Islet of Langerhans (tissue), 1 donor: ENCODE measurements around the gene ACSM4.
"Not testable (repeated sequence)": the region's sequence is repeated elsewhere in the genome, so short reads cannot be mapped to it uniquely, and the experiment has no call there.

Experiments used
- FAIRE-seq: peaks from one replicate; lab custom pipeline; 2011; peaks lifted over from hg19 to GRCh38; lab: Jason Lieb, UNC

Gene ACSM4, protein sequence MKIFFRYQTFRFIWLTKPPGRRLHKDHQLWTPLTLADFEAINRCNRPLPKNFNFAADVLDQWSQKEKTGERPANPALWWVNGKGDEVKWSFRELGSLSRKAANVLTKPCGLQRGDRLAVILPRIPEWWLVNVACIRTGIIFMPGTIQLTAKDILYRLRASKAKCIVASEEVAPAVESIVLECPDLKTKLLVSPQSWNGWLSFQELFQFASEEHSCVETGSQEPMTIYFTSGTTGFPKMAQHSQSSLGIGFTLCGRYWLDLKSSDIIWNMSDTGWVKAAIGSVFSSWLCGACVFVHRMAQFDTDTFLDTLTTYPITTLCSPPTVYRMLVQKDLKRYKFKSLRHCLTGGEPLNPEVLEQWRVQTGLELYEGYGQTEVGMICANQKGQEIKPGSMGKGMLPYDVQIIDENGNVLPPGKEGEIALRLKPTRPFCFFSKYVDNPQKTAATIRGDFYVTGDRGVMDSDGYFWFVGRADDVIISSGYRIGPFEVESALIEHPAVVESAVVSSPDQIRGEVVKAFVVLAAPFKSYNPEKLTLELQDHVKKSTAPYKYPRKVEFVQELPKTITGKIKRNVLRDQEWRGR

DNA sequence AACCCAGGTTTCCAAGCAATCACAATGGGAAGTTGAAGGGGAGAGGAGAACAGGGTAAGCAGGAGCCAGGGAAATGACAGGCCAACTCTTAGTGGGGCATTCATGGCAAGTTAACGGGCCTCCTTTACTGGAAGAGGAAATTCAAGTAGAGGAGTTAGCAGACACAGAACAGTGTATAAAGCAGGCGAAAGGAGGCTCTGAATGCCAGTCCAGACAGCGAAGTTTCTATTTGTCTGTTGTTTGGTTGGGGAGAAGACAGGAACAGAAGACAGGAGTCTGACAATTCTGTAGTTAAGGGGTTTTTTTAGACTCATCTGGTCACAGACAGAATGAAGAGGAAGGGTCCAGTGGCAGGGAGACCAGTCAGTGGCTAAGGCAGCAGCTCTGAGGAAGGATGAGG is at the start of gene ACSM4:
TSS of gene ACSM4 (plus strand) at position 301 of the 400 bp plus-strand sequence. CDS start 260 bp downstream, outside the sequence.
- no peak for FAIRE-seq

DNA sequence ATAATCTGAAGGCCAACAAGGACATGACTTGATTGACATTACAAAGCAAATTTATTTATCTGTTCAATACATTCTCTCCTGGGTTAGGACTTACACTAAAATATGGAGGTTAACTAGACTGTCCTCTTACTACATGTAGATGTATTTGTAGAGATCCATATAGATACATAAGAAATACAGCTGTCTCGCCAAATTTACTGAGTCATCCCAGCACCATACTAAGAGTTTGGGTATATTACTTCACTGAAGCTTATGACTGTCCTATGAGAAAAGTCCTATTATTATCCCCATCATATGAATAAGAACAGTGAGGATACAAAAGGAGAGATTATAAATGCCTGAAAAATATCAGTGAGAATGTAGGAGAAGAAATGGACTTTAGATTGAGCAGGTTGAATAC is 44.8 kb upstream of the ACSM4 start:
- FAIRE-seq: no peak

DNA sequence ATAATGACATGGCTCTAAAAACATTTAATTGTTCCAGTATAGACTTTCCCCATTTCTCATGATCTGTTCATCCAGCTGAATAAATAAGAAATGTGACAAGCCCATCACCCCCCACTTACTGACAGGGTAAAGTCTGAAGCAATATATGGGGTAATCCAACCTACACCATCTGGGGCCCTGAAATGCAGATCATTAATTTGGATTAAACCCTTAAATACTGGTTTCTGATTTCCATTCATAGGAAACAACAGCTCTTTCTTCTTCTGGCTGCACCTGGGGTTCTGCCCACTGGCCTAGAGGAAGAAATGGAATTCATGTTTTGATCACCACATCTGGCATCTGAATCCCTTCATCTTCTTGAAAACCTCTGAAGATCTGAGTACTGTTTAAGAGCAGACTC is 39.3 kb upstream of the ACSM4 start:
- no peak for FAIRE-seq

DNA sequence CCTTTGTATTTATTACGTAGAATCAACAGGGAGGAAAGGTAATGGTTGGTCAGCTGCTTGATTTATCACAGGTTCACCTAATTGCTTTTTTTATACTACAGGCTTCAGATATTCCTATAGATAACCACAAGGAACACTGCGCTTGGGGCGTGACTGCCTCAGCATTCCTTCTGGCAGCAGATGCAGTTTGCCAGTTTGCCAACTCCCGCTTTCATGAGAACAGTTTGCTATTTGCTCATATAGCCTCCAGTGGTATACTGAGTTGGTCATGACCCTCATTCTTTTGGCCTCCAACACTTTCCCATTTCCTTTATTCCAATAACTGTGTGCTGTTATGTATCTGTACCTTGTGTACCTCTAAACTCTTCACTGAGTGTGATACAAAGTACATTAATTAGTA is 38.6 kb upstream of the ACSM4 start:
- FAIRE-seq: no peak

DNA sequence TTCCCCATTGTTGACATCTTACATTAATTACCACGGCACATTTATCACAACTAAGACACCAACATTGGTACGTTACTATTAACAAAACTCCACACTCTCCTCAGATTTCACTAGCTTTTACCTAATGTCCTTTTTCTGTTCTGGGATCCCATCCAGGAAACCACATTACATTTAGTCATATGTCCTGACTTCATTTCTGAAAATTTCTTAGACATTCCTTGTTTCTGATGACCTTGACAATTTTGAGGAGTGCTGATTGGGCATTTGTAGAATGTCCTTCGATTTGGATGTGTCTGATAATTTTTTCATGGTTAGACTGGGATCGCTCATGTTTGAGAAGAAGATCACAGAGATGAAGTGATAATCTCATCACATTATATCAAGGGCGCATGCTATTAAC is 34.6 kb upstream of the ACSM4 start:
- FAIRE-seq: no peak

DNA sequence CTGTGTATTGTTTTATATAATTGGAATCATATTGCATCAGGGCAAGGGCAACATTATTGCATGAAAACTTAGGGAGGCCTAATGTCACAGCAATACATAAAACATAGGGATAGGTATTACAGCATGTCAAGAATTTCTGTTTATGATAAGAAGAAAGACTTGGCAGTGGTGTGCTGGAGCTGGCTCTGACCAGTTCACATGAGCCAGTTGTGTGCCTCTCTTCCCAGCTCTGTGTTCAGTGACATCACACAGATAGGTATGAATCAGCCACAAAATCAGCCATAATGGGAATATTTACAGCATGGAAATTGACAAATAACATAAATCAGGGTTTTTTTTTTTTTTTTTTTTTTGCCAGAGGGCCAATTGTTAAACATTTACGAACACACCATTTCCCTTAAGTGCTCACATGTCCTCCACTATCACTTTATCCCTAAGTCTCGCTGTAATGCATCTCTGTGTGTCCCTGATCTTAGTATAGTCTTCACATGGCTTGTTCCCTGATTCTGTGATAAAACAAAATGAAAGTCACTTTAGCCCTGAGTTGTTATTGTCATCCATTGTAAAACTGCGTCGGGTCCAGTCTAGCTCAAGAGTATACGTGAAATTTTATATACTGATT is 31.9 kb upstream of the ACSM4 start:
- FAIRE-seq: no peak

DNA sequence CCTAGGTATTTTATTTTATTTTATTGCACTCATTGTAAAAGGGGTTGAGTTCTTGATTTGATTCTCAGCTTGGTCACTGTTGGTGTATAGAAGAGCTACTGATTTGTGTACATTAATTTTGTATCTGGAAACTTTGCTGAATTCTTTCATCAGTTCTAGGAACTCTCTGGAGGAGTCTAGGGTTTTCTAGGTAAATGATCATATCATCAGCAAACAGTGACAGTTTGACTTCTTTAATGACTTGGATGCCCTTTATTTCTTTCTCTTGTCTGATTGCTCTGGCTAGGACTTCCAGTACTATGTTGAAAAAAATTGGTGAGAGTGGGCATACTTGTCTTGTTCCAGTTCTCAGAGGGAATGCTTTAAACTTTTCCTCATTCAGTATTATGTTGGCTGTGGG is 28.4 kb upstream of the ACSM4 start:
- not testable (repeated sequence) for FAIRE-seq

DNA sequence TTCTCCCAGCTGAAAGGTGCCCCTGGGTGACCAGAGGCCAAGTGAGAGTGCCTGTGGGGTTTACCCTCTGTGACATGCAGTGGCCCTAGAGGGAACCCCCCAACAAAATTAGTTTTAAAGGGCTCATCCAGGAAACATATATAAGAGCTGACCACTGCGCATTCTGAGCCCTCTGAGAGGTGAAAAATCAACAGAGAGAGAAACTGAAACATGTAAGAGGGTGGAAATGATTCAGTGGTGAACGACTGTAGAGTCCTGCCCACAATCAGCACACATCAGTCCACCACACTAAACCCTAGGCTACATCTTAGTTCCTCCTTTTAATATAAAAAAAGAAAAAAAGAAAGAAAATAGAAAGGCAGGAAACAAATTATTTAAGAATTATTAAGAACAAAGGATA is 21.0 kb upstream of the ACSM4 start:
- no peak for FAIRE-seq

DNA sequence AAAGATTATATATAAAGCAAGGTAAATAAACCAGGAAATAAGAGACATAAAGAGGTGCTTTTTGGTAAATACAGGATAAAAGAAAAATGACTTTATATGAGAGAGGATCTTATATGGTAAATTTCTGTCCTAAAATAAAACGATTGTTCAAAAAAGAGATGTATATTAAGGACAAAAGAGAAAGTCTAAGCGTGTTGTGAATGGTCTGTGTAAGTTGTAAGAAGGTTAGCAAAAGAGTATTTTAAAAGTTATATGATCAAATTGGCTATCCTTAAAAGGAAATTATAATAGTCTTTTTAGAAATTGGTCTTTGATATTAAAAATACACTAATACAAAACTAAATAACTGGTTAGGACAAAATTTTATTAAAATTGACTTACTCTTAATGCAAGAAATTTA is 14.1 kb upstream of the ACSM4 start:
- no peak for FAIRE-seq

DNA sequence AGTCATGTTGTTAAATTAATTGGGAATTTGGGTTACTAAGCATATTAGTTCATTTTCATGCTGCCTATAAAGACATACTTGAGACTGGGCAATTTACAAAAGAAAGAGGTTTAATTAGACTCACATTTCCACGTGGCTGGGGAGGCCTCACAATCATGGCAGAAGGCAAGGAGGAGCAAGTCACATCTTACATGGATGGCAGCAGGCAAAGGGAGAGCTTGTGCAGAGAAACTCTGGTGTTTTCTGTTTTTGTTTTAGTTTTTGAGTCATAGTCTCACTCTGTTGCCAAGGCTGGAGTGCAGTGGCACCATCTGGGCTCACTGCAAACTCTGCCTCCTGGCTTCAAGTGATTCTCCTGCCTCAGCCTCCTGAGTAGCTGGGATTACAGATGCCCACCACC is 13.3 kb upstream of the ACSM4 start:
- not testable (repeated sequence) for FAIRE-seq

DNA sequence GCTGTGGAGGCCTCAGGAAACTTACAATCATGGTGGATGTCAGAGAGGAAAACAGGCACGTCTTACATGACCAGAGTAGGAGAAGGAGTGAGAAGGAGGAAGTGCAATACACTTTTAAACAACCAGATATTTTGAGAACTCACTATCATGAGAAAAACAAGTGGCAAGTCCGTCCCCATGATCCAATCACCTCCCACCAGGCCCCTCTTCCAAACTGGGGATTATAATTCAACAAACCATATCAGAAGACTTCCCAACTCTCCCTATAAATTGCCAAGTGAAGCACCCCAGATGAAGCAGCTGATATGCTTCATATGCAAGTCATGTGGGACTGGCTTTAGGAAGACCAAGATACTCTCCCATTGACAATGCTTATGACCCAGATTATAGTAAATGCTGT is 11.6 kb upstream of the ACSM4 start:
- FAIRE-seq: no peak

DNA sequence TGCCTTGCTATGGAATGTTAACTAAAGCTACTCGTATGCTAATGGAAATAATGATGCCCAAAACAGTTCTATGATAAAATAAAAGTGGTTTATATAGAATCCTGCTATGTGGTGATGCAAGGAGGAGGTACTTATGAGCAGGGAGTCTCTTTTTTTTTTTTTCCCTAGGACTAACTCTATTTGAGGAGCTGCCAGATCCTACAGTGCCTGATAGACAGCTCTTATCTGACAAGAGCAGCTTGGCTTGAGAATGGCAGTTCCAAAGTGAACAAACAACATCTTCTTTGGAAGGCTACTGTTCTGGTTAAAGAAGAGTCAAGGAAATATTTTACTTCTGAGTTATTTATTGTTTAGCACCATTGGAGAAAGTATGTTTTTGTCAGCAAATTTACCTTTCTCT is 10.2 kb upstream of the ACSM4 start:
- FAIRE-seq: no peak

DNA sequence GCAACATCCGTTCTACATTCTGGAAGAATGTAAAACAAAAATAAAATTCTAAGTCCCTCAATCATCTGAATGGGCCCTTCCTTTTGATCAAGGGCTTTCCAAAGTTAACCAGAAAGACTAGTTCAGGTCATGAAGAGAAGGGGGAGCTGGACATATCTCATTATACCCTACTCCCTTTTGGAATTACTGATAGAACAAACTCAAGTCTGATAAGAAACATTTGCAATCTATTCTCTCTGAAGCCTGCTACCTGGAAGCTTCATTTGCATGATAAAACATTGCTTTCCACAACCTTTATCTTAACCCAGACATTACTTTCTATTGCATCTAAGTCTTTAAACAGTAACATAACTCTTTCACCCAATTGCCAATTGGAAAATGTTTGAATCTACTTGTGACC is 8.3 kb upstream of the ACSM4 start:
- no peak for FAIRE-seq

DNA sequence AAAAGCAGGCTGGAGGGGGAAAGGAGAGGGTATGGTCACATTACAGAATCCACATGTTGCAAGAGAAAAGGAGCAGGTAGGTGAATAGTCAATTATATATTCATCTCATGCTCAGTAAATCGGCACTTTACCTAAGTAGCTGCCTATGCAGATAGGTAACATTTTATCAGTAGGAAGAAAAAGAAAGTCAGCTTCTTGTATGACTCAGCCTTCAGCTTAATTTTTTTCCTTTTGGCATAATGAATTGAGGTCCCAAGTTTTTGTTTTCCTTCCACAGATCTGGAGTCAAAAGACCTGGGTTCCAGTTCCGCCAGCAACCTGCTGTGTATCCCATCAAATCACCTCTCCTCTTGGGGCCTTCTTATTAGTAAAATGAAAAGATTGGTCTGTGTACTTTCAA is 6.0 kb upstream of the ACSM4 start:
- no peak for FAIRE-seq

DNA sequence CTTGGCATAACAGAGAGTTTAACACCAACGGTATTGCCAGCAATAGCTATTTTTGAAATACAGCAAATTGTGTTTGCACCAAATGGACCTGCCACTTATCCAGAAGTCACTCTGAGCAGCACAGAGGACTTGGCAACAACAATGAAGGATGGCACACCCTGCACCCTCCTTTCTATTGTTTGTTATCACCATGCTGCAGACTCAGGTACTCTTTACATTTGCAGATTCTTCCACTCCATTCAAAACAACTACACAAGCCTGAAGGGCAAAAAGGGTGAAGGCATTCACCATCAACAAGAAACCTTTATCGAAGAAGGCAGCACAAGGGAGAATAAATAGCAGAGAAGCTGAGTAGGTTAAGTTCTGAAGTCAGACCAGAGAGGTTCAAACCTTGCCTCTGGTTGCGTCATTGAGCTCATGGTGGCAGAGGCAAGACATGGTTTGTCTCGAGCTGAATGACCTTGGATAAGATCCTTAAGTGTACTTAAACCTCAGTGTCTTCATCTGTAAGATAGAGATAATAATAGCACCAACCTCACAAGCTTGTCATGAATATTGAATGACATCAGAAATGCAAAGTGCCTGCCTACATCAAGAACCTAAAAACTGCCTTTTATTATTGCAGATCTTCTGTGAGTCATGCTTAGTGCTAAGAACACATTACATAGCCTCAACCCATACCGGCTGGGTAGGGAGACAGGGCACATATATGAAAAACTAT is 1.4 kb upstream of the ACSM4 start:
- FAIRE-seq: no peak

DNA sequence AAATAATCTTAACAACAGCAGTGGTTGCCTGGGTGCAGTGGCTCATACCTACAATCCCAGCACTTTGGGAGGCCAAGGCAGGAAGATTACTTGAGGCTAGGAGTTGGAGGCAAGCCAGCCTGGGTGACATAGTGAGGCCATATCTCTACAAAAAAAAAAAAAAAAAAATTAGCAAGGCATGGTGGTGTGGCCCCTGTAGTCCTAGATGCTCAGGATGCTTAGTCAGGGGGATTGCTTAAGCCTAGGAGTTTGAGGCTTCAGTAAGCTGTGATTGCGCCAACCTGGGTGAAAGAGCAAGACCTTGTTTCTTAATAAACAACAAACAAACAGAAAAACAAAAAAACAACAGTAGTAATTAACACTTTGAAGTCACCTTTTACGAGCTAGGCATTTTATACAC is 642 bp upstream of the ACSM4 start:
- FAIRE-seq: no peak

DNA sequence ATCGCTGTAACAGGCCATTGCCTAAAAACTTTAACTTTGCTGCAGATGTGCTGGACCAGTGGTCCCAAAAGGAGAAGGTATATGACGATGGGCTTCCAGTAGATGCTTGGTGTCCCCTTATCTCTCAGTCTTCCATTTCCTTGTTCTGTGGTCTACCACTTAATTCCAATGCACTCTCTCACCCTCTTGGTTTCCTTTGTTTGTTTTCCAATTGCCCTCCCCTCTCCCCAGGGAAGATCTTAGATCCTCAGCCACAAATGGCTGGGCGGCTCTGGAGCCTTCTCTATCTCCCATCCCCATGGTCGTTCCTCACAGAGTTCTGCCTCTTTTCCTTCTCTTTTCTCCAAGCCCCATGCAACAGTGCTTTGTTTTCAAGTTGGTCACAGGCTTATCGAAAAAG is 584 bp downstream of the ACSM4 start:
- no peak for FAIRE-seq

DNA sequence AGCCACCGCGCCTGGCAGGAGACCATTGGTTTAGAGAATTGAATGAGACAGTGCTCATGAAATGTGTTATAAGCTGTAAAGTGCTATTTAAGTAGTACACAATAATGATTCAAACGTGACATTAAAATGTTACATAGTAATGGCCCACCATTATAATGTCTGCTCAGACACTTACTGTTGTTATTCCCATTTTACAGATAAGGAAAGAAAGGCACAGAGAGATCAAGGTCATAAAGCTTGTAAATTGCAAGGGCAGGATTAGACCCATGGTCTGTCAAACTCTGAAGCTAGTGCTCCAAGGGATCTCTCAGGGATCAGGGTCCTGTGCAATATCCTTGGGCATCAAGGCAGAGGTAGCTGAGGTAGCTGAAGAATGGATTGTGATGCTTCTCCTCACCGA is 6.2 kb downstream of the ACSM4 start:
- no peak for FAIRE-seq

DNA sequence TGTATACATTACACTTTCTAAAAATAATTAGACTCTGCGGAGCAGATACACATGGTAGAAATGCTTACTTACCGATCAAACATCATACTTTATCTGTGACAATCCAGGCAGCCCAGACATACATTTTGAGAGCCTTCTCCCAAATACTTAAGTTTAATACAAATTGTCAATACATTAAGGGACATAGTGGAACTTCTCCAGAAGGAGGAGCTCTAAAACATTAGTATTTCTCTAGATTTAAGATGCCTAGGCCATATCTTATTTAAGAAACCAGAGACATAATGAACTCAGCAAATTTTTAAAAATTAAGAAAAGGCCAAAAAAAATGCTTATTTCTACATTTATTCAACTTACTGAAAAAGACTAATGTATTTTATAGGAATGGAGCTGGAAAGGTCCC is 16.1 kb downstream of the ACSM4 start:
- FAIRE-seq: no peak

DNA sequence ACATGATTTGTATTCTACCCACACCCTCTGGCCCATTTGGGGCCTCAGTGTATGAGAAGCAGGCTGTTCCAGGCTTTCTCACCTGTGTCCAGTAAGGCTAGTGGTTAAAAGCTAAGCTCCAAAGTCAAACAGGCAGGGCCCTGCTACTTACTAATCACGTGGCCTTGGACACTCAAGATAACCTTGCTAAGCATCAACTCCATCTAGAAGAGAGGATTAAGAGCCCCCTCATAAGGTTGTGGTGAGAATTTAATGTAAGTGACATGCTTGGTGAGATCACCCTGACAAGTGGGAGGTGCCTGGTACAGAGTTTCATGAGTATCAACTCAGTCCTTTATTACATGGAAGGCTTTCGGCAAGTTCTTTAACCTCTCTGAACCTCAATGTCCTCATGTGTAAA is 17.8 kb downstream of the ACSM4 start:
- FAIRE-seq: no peak

DNA sequence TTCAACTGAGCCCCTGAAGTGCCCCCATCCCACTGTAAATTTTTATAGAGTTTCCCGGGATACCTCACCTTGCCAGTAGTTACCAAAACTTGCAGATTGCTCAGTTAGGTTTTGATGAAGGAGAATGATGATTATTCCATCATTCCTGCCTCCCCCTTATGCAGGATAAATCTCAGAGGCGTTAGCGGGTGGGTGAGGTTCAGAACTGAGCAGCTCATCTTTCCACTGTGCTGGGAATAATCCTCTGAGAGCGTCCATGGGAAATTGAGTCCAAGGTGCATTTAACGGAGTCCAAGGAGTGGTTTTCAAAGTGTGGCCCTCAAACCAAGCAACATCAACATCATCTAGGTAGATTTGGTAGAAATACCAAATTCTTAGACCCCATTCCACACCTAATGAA is 18.7 kb downstream of the ACSM4 start:
- no peak for FAIRE-seq

DNA sequence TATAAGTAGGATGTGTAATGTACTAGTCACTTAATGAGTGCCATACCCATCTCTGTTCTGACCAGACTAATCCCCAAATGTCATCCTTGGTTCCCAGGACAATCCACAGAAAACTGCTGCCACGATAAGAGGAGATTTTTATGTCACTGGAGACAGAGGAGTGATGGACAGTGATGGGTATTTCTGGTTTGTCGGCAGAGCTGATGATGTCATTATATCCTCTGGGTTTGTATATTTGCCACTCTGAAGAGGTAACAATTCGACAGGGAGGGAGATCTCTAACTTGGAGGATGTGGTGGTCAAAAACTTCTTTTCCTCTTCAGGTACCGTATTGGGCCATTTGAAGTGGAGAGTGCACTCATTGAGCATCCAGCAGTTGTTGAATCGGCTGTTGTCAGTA is 20.3 kb downstream of the ACSM4 start:
- FAIRE-seq: no peak

DNA sequence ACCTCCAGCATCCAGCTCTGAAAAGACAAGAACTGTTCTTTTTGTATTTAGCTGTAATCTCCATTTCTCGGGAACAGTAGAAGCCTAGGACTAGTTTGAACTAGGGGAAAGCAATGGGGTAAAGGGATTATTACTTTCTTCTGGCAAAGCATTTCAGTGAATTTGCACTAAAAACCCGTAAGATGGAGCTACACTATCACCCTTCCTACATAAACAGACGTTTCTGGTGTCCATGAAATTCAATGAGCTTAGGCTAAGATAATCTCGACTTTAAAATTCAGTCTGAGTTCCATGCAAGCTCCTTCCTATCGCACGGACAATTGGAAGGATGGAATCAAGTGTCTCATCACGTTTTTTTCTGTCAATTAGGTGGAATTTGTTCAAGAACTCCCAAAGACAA is 24.0 kb downstream of the ACSM4 start:
- no peak for FAIRE-seq
